Suprapubic skin (tissue), 4 donors: Measurements from ENCODE around the gene ISM1. TPM values are rescaled to one million over a fixed set of nuclear protein-coding genes. Genes with fewer than 3 reads are reported as not detected.

Experiments
- DNase-seq, 2 donors: peaks; one replicate each; pipeline ENCODE4 v3.0.0-alpha.2; 2019; ENCODE audit warnings: low spot score in 2 of 2
- H3K27ac ChIP-seq: fragments of 200-600 bp; sonication (generic); one replicate; pipeline ENCODE4 v1.5.1; 2019
- H3K27me3 ChIP-seq: fragments of 200-600 bp; sonication (generic); one replicate; pipeline ENCODE4 v1.5.1; 2019
- H3K36me3 ChIP-seq: fragments of 200-600 bp; sonication (generic); one replicate; pipeline ENCODE4 v1.5.1; 2019
- H3K4me1 ChIP-seq: fragments of 200-600 bp; sonication (generic); one replicate; pipeline ENCODE4 v1.5.1; 2019
- H3K4me3 ChIP-seq: fragments of 200-600 bp; sonication (generic); one replicate; pipeline ENCODE4 v1.5.1; 2019; ENCODE audit warnings: mild to moderate bottlenecking
- H3K9me3 ChIP-seq: fragments of 200-600 bp; sonication (generic); one replicate; pipeline ENCODE4 v1.5.1; 2019
- EP300 ChIP-seq: sonication (generic); formaldehyde crosslinking; IDR thresholded peaks from one replicate; pipeline ENCODE4 v1.6.1; 2017; ENCODE audit warnings: antibody characterized with exemption
- POLR2A ChIP-seq, 2 donors: fragments of 450-650 bp; IDR thresholded peaks; one replicate each; pipeline ENCODE4 v1.6.1; 2017; ENCODE audit warnings: antibody characterized with exemption in 2 of 2, mild to moderate bottlenecking in 2 of 2, moderate library complexity in 2 of 2
- POLR2AphosphoS5 ChIP-seq, 3 donors: sonication (generic); formaldehyde crosslinking; IDR thresholded peaks; one replicate each; pipeline ENCODE4 v1.6.1; 2017; ENCODE audit warnings: antibody characterized with exemption in 3 of 3
- WGBS: methylation state at CpG from one replicate; pipeline ENCODE4 v1.1.5; 2018; 5-methylcytosine and 5-hydroxymethylcytosine counted together
- total RNA-seq, 4 donors: library from RNA; depleted of rRNA; stranded (reverse); fragments of >200 nt; gene quantifications; one replicate each; pipeline ENCODE4 v1.1.0, GENCODE V29; 2016
- TF ChIP-seq, protein P1 (sequence below), 2 donors: fragments of 200-600 bp in 1 of 2; fragments of 450-650 bp in 1 of 2; sonication (generic) in 1 of 2; IDR thresholded peaks; one replicate each; pipeline ENCODE4 v1.5.1; 2016 to 2019; ENCODE audit warnings: antibody characterized with exemption in 2 of 2, mild to moderate bottlenecking in 1 of 2, moderate library complexity in 1 of 2

ISM1 gene
- total RNA-seq, 4 donors from 2014 or later: 9.0 to 21.8 (median 12.9) TPM

DNA sequence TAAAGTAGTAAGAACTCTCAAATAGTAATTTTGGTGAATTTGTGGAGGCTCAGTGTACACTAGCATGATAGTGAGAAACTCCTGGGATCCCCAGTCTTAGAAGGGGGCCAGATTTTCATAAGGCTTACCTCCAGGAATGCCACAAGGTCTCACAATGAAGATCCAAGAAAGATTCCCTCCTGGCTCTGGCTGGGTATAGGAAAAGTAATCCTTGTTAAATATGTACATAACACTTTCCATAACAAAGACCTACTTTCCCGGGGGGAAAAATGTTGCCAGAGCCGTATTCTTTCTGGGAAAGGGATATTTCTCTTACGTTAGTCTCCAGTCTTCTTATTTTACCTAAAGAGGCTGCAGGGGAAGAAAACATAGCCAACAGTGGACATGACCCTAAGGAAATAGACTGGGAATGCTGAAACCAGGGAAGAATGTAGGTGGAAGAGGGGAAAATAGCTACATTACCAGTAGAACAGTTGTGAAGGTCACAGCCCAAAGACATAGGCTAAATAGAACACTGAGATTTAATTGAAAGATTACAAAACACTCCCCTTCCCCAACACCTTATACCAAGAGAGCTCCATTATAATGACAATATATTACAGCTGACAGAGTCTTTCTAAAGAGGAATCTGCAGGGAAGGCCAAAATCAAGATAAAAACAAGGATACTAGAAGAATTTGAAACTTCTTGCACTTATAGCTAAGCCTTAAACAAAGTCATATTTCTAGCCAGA, 34.9 kb upstream of the ISM1 start:
- Histone ChIP-seq H3K27ac (no peak overlapping the region), H3K27me3 (no peaks in the 10 kb centered on the region), H3K36me3 (no peaks in the 10 kb centered on the region), H3K9me3 (no peaks in the 10 kb centered on the region), H3K4me1 (no peaks in the 10 kb centered on the region), H3K4me3 (no peak overlapping the region)
- WGBS: 64% methylated on average over 3 of the region's 3 CpGs
- TF ChIP-seq, protein P1, sequence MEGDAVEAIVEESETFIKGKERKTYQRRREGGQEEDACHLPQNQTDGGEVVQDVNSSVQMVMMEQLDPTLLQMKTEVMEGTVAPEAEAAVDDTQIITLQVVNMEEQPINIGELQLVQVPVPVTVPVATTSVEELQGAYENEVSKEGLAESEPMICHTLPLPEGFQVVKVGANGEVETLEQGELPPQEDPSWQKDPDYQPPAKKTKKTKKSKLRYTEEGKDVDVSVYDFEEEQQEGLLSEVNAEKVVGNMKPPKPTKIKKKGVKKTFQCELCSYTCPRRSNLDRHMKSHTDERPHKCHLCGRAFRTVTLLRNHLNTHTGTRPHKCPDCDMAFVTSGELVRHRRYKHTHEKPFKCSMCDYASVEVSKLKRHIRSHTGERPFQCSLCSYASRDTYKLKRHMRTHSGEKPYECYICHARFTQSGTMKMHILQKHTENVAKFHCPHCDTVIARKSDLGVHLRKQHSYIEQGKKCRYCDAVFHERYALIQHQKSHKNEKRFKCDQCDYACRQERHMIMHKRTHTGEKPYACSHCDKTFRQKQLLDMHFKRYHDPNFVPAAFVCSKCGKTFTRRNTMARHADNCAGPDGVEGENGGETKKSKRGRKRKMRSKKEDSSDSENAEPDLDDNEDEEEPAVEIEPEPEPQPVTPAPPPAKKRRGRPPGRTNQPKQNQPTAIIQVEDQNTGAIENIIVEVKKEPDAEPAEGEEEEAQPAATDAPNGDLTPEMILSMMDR (IDR thresholded peaks at IDR 0.05): no peak
- TF ChIP-seq EP300 (no peak), POLR2A (IDR thresholded peaks at IDR 0.05) (no peak), POLR2AphosphoS5 (IDR thresholded peaks at IDR 0.05) (no peak)
- DNase-seq: no peak

GRCh38 chr20:13187899-13188298, 33.2 kb upstream of the ISM1 start:
- WGBS: 63% methylated on average over 2 of the region's 2 CpGs
- TF ChIP-seq POLR2AphosphoS5 (IDR thresholded peaks at IDR 0.05): no peak
- no peak for TF ChIP-seq POLR2A (IDR thresholded peaks at IDR 0.05)
- TF ChIP-seq, protein P1 (IDR thresholded peaks at IDR 0.05): no peak
- TF ChIP-seq EP300: no peak
- DNase-seq: no peak
- Histone ChIP-seq H3K36me3 (no peaks in the 10 kb centered on the region), H3K4me3 (no peak overlapping the region), H3K27me3 (no peaks in the 10 kb centered on the region), H3K4me1 (no peaks in the 10 kb centered on the region), H3K9me3 (no peaks in the 10 kb centered on the region), H3K27ac (no peak overlapping the region)

- Histone ChIP-seq H3K36me3 (no peaks in the 10 kb centered on the region), H3K9me3 (no peaks in the 10 kb centered on the region), H3K27me3 (no peaks in the 10 kb centered on the region), H3K4me3 (no peak overlapping the region), H3K27ac (no peak overlapping the region), H3K4me1 (no peaks in the 10 kb centered on the region)
- 91% methylated on average over 2 of the region's 2 CpGs for WGBS
- no peak for DNase-seq
- no peak for TF ChIP-seq POLR2AphosphoS5 (IDR thresholded peaks at IDR 0.05)
- TF ChIP-seq EP300: no peak
- no peak for TF ChIP-seq POLR2A (IDR thresholded peaks at IDR 0.05)
- TF ChIP-seq, protein P1 (IDR thresholded peaks at IDR 0.05): no peak
Observed at GRCh38 chr20:13199279-13199678, 21.8 kb upstream of the ISM1 start.

DNA sequence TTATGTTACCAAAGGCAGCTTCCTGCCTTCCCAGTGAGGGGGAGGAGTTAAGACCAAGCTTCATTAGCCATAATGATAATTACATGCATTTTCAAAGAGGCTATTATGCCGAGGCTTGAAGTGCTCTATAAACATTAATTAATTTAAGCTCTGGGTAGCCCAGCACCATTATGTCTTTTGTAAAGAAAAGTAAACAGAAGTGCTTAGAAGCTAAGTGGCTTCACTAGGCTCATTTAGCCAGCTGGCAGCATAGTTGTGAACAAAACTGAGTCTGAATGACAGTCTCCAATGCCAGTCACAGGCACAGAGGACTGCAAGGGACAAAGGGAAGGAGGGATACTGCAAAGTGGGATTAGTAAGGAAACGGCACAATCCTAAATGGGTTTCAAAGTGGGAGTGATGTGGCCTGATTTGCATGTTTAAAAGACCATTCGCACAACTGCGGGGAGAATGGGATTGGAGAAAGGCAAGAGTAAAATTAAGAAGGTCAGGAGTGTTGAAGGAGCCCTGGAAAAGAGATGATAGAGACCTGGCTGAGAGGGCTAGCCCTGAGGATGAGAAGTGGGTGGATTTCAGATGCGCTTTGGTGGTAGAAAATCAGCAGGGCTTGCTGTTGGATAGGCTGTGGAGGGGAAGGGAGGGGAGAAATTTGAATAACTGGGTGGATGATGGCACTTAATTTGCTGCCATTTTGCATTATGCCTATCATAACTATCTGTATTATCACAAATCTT, 20.1 kb upstream of the ISM1 start:
- Histone ChIP-seq H3K36me3 (no peaks in the 10 kb centered on the region), H3K27me3 (no peaks in the 10 kb centered on the region), H3K4me3 (no peak overlapping the region), H3K9me3 (no peaks in the 10 kb centered on the region), H3K27ac (no peak overlapping the region), H3K4me1 (no peaks in the 10 kb centered on the region)
- TF ChIP-seq EP300 (no peak), POLR2AphosphoS5 (IDR thresholded peaks at IDR 0.05) (no peak), POLR2A (IDR thresholded peaks at IDR 0.05) (no peak)
- TF ChIP-seq, protein P1 (IDR thresholded peaks at IDR 0.05): no peak
- WGBS: 83% methylated on average over 5 of the region's 5 CpGs
- DNase-seq: no peak

- Histone ChIP-seq H3K36me3 (no peaks in the 10 kb centered on the region), H3K4me3 (no peak overlapping the region), H3K27me3 (no peaks in the 10 kb centered on the region), H3K27ac (no peak overlapping the region), H3K9me3 (no peaks in the 10 kb centered on the region), H3K4me1 (no peaks in the 10 kb centered on the region)
- TF ChIP-seq POLR2AphosphoS5 (IDR thresholded peaks at IDR 0.05) (no peak), POLR2A (IDR thresholded peaks at IDR 0.05) (no peak), EP300 (no peak)
- TF ChIP-seq, protein P1 (IDR thresholded peaks at IDR 0.05): no peak
- no peak for DNase-seq
- WGBS: 67% methylated on average over 6 of the region's 6 CpGs
Observed at GRCh38 chr20:13202565-13202964, 18.5 kb upstream of the ISM1 start.
